Measurements from ENCODE around the gene MSH5. TPM values are rescaled to one million over a fixed set of nuclear protein-coding genes. Genes with fewer than 3 reads are reported as not detected.
A peak's percentile ranks its signal among the peaks of the same experiment; 100 is the strongest.

The MSH5 gene
- polyA plus RNA-seq, 2 of the 4 experiments (the other 2 are of a cell fraction), result 17.4 to 36.5 TPM

- TF ChIP-seq CHD2 (IDR thresholded peaks at IDR 0.05; ENCODE audit: low read length, partially characterized antibody) (no peak), BHLHE40 (IDR thresholded peaks at IDR 0.05; ENCODE audit: low read depth, low read length) (no peak), HMGXB4 (CRISPR knock-in tag; IDR thresholded peaks at IDR 0.05; ENCODE audit: borderline replicate concordance) (no peak)
Measured at GRCh38 chr6:31768363-31769257, 28.8 kb downstream of the MSH5 start (continued).

- ChIA-PET CTCF (interaction anchor here (0.6 to 5.5 kb wide), 34 partner anchors 8 to 91 kb away, joined by 3 to 36 read pairs (median 4); partner anchors contain the start of genes CLIC1, DDAH2, HSPA1A and HSPA1B), POLR2A (interaction anchor here (0.9 kb wide), 1 partner anchor 109 kb away, joined by 3 read pairs; the partner anchor contains the start of gene C6orf47)
- Histone ChIP-seq H3K4me3 (no peak overlapping the region), H3K27ac (no peak overlapping the region), H3K4me1 (peaks cover under 1% of the 10 kb centered on the region; the same call in 2 of the 3 replicates), H3K9me3 (no peaks in the 10 kb centered on the region), H3K4me2 (no peak overlapping the region)
- peak; percentile 82 to 84 for ATAC-seq
- no peak for FAIRE-seq
- 51% methylated on average over 12 of the region's 12 CpGs for WGBS (ENCODE audit: missing lambda C conversion rate)
- peak; percentile 68 to 81 for DNase-seq (ENCODE audit: low read depth in 1 of 2, low spot score in 1 of 2)
- TF ChIP-seq USF2 (IDR thresholded peaks at IDR 0.05), result no peak
- peak; percentile 51 to 61 for TF ChIP-seq RAD21 (conservative IDR thresholded peaks at IDR 0.05 in 1 of 2, IDR thresholded peaks at IDR 0.05 in 1 of 2)
- peak; percentile 54 for TF ChIP-seq CTCF (IDR thresholded peaks at IDR 0.05)
- peak; percentile 62 for TF ChIP-seq SMC3 (IDR thresholded peaks at IDR 0.05)
- no peak for TF ChIP-seq JUN (IDR thresholded peaks at IDR 0.05)
- no peak for TF ChIP-seq MAZ (IDR thresholded peaks at IDR 0.05; ENCODE audit: borderline replicate concordance, low read depth, low read length)
Measured at GRCh38 chr6:31769684-31770371, 30.0 kb downstream of the MSH5 start.

- Histone ChIP-seq H3K4me2 (no peak overlapping the region), H3K9me3 (no peaks in the 10 kb centered on the region), H3K27ac (no peak overlapping the region), H3K4me3 (no peak overlapping the region), H3K4me1 (peaks cover 11% of the 10 kb centered on the region)
- no peak for ATAC-seq
- FAIRE-seq, result no peak
- TF ChIP-seq CTCF (IDR thresholded peaks at IDR 0.05) (no peak), HOXB5 (CRISPR knock-in tag; IDR thresholded peaks at IDR 0.05) (no peak), CBX8 (IDR thresholded peaks at IDR 0.05) (no peak), MAX (IDR thresholded peaks at IDR 0.05) (no peak), HOXA7 (CRISPR knock-in tag; IDR thresholded peaks at IDR 0.05) (no peak), HEYL (CRISPR knock-in tag; IDR thresholded peaks at IDR 0.05) (no peak), HMGXB4 (CRISPR knock-in tag; IDR thresholded peaks at IDR 0.05; ENCODE audit: borderline replicate concordance) (no peak), SREBF2 (IDR thresholded peaks at IDR 0.05) (no peak), CHD4 (IDR thresholded peaks at IDR 0.05; ENCODE audit: borderline replicate concordance) (no peak), JUN (IDR thresholded peaks at IDR 0.05) (no peak), SMC3 (IDR thresholded peaks at IDR 0.05) (no peak), JUNB (IDR thresholded peaks at IDR 0.05) (no peak), NFE2L2 (conservative IDR thresholded peaks at IDR 0.05; ENCODE audit: low read length) (no peak)
- CTCF ChIA-PET, result interaction anchor here (1.0 to 5.5 kb wide), 11 partner anchors 10 to 91 kb away, joined by 3 to 36 read pairs (median 6); partner anchors contain the start of genes DDAH2, HSPA1B and MSH5
- POLR2A ChIA-PET, result no interaction called here
- 62% methylated on average over 2 of the region's 2 CpGs for WGBS (ENCODE audit: missing lambda C conversion rate)
- no peak for DNase-seq (ENCODE audit: low read depth in 1 of 2, low spot score in 1 of 2)
Measured at GRCh38 chr6:31770860-31771259, 31.1 kb downstream of the MSH5 start.

All from A549 (cell line).